ENCODE results near the gene CDKN2C. TPM values are rescaled to one million over a fixed set of nuclear protein-coding genes. Genes with fewer than 3 reads are reported as not detected.

Gene CDKN2C
- total RNA-seq, 4 donors from 2014 or later, result 9.9 to 13.0 (median 11.1) TPM

- WGBS, result 2% methylated on average over 16 of the region's 38 CpGs
- Histone ChIP-seq H3K9me3 (no peaks in the 10 kb centered on the region), H3K4me3 (peak overlapping the region; percentile 62), H3K27me3 (no peaks in the 10 kb centered on the region), H3K4me1 (peaks cover 27% of the 10 kb centered on the region), H3K27ac (peak overlapping the region; percentile 88), H3K36me3 (no peaks in the 10 kb centered on the region)
- peak in 1 of 3 donors; percentile 40 for TF ChIP-seq POLR2AphosphoS5 (IDR thresholded peaks at IDR 0.05)
- no peak for TF ChIP-seq POLR2A (IDR thresholded peaks at IDR 0.05)
- no peak for TF ChIP-seq EP300 (IDR thresholded peaks at IDR 0.05)
- TF ChIP-seq, protein P1, sequence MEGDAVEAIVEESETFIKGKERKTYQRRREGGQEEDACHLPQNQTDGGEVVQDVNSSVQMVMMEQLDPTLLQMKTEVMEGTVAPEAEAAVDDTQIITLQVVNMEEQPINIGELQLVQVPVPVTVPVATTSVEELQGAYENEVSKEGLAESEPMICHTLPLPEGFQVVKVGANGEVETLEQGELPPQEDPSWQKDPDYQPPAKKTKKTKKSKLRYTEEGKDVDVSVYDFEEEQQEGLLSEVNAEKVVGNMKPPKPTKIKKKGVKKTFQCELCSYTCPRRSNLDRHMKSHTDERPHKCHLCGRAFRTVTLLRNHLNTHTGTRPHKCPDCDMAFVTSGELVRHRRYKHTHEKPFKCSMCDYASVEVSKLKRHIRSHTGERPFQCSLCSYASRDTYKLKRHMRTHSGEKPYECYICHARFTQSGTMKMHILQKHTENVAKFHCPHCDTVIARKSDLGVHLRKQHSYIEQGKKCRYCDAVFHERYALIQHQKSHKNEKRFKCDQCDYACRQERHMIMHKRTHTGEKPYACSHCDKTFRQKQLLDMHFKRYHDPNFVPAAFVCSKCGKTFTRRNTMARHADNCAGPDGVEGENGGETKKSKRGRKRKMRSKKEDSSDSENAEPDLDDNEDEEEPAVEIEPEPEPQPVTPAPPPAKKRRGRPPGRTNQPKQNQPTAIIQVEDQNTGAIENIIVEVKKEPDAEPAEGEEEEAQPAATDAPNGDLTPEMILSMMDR (IDR thresholded peaks at IDR 0.05), result no peak
- DNase-seq (ENCODE audit: low spot score in 2 of 2), result peak in 1 of 2 donors; percentile 73
Measured at GRCh38 chr1:50959303-50959912, 10.6 kb upstream of the CDKN2C start.

GRCh38 chr1:50959913-50960844 lies 9.9 kb upstream of the CDKN2C start, which contains the start of gene FAF1:
Gene FAF1, minus strand, starts transcription at chr1:50960267. Its CDS starts 456 bp downstream, at chr1:50959811.
- no peaks in the 10 kb centered on the region for H3K9me3 ChIP-seq
- H3K4me1 ChIP-seq, result peaks cover 27% of the 10 kb centered on the region
- H3K36me3 ChIP-seq, result no peaks in the 10 kb centered on the region
- TF ChIP-seq POLR2A (IDR thresholded peaks at IDR 0.05) (peak; percentile 37 to 78), EP300 (IDR thresholded peaks at IDR 0.05) (no peak), POLR2AphosphoS5 (IDR thresholded peaks at IDR 0.05) (peak; percentile 82 to 96 (median 86))
- TF ChIP-seq, protein P1 (IDR thresholded peaks at IDR 0.05), result peak; percentile 27 to 45
- 0% methylated on average over 19 of the region's 80 CpGs for whole genome bisulfite sequencing
- H3K27ac ChIP-seq, result peak within 1 kb of the TSS; percentile 88
- H3K4me3 ChIP-seq, result peak within 1 kb of the TSS; percentile 62
- peak; percentile 97 to 99 for DNase-seq (ENCODE audit: low spot score in 2 of 2)
- no peaks in the 10 kb centered on the region for H3K27me3 ChIP-seq

GRCh38 chr1:50964863-50965262 lies 5.2 kb upstream of the CDKN2C start:
- no peak overlapping the region for H3K4me3 ChIP-seq
- H3K36me3 ChIP-seq, result no peaks in the 10 kb centered on the region
- WGBS, result 94% methylated on average over 11 of the region's 11 CpGs
- H3K4me1 ChIP-seq, result peaks cover 28% of the 10 kb centered on the region
- TF ChIP-seq, protein P1 (IDR thresholded peaks at IDR 0.05), result no peak
- TF ChIP-seq POLR2AphosphoS5 (IDR thresholded peaks at IDR 0.05) (no peak), POLR2A (IDR thresholded peaks at IDR 0.05) (no peak), EP300 (IDR thresholded peaks at IDR 0.05) (no peak)
- no peaks in the 10 kb centered on the region for H3K27me3 ChIP-seq
- H3K27ac ChIP-seq, result no peak overlapping the region
- no peak for DNase-seq (ENCODE audit: low spot score in 2 of 2)
- no peaks in the 10 kb centered on the region for H3K9me3 ChIP-seq

DNA sequence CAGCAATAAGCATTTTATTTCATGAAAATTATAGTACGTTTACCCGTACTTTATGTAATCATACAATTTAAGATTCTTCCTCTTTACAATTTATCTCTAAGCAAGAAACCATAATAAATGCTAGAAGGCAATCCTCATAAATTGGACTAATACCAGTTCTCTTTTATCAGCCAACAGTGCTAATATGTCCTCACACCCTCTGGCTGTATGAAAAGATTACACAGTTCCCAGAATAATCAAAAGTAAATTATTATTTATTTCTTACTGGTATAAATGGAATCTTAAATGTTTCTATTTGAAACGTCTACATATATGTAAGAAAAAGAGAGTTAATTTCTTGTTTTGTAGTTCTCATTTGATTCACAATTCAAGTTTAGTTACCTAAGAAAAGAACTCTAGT lies 3.1 kb upstream of the CDKN2C start:
- 46% methylated on average over 3 of the region's 3 CpGs for WGBS
- H3K27ac ChIP-seq, result peak overlapping the region; percentile 98

More for the DNA sequence above, 3.1 kb upstream of the CDKN2C start:
- H3K36me3 ChIP-seq, result no peaks in the 10 kb centered on the region
- H3K27me3 ChIP-seq, result no peaks in the 10 kb centered on the region
- TF ChIP-seq EP300 (IDR thresholded peaks at IDR 0.05) (no peak), POLR2AphosphoS5 (IDR thresholded peaks at IDR 0.05) (no peak), POLR2A (IDR thresholded peaks at IDR 0.05) (no peak)
- TF ChIP-seq, protein P1 (IDR thresholded peaks at IDR 0.05), result no peak
- no peak for DNase-seq (ENCODE audit: low spot score in 2 of 2)
- peaks cover 20% of the 10 kb centered on the region for H3K4me1 ChIP-seq
- no peaks in the 10 kb centered on the region for H3K9me3 ChIP-seq
- H3K4me3 ChIP-seq, result peak overlapping the region; percentile 89

Data from suprapubic skin (tissue), 4 donors.